ENCODE measurements around the gene FUT3. TPM values are rescaled to one million over a fixed set of nuclear protein-coding genes. Genes with fewer than 3 reads are reported as not detected.
A peak's percentile ranks its signal among the peaks of the same experiment; 100 is the strongest.
"Not testable (repeated sequence)": the region's sequence is repeated elsewhere in the genome, so short reads cannot be mapped to it uniquely, and the experiment has no call there.

FUT3 gene
- polyA plus RNA-seq, 3 donors, result not detected

DNA sequence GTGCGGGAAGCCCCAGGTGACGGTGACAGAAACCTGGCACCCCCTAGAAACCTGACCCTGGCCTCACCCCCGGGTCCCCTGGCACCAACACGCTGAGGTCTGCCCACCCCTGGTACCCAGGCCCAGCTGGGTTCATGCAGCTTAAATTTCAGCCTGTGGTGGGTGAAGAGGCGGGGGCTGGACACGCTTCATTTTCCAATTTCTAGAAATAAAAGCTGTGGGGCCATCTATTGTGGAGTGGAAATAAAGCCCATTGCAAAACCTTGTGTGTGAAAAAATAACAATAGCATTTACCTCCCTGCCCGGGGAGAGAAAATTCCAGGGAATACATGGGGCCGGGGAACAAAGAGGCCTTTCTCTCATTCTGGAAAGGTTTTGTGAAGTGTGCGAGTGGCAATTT, 26.6 kb upstream of the FUT3 start:
- Histone ChIP-seq H3K79me2 (ENCODE audit: insufficient read depth, low read length) (no peaks in the 10 kb centered on the region), H3K4me2 (replicated peaks; ENCODE audit: extremely low read depth, low read length, poor library complexity, severe bottlenecking) (no peak overlapping the region), H2AFZ (ENCODE audit: insufficient read depth, low read depth, low read length, poor library complexity, severe bottlenecking) (no peak overlapping the region), H3K9ac (ENCODE audit: insufficient read depth, low read length, poor library complexity, severe bottlenecking) (no peak overlapping the region), H4K20me1 (ENCODE audit: insufficient read depth, low read length) (no peaks in the 10 kb centered on the region), H3K4me3 (replicated peaks in 1 of 3; ENCODE audit: low read depth in 2 of 3, low read length in 3 of 3) (no peak overlapping the region), H3K36me3 (replicated peaks in 1 of 2; ENCODE audit: control insufficient read depth in 1 of 2, insufficient read depth in 2 of 2, low read length in 2 of 2) (no peaks in the 10 kb centered on the region), H3K27me3 (ENCODE audit: control insufficient read depth in 2 of 2, insufficient read depth in 2 of 2, low read length in 2 of 2) (peaks cover 0 to 8% of the 10 kb centered on the region in 2 donors), H3K9me3 (replicated peaks in 1 of 2; ENCODE audit: control insufficient read depth in 1 of 2, insufficient read depth in 1 of 2, low read length in 2 of 2) (no peaks in the 10 kb centered on the region), H3K4me1 (ENCODE audit: control insufficient read depth in 1 of 2, insufficient read depth in 2 of 2, low read length in 2 of 2) (no peaks in the 10 kb centered on the region), H3K27ac (ENCODE audit: low read depth in 1 of 2, low read length in 2 of 2) (no peak overlapping the region)
- WGBS (ENCODE audit: insufficient coverage), result 60% methylated on average over 2 of the region's 9 CpGs
- intact Hi-C loops (cut with micrococcal nuclease), result no loop called here
- DNase-seq, result no peak
- Mint-ChIP-seq H3K27ac (no peak overlapping the region), H3K9me3 (peaks cover 0 to 9% (median 0%) of the 10 kb centered on the region in 7 donors), H3K4me1 (no peaks in the 10 kb centered on the region), H3K27me3 (ENCODE audit: low read depth in 3 of 3) (peaks cover 22 to 35% (median 24%) of the 10 kb centered on the region in 3 donors), H3K36me3 (no peaks in the 10 kb centered on the region), H3K4me3 (no peak overlapping the region)
- TF ChIP-seq, protein P1, sequence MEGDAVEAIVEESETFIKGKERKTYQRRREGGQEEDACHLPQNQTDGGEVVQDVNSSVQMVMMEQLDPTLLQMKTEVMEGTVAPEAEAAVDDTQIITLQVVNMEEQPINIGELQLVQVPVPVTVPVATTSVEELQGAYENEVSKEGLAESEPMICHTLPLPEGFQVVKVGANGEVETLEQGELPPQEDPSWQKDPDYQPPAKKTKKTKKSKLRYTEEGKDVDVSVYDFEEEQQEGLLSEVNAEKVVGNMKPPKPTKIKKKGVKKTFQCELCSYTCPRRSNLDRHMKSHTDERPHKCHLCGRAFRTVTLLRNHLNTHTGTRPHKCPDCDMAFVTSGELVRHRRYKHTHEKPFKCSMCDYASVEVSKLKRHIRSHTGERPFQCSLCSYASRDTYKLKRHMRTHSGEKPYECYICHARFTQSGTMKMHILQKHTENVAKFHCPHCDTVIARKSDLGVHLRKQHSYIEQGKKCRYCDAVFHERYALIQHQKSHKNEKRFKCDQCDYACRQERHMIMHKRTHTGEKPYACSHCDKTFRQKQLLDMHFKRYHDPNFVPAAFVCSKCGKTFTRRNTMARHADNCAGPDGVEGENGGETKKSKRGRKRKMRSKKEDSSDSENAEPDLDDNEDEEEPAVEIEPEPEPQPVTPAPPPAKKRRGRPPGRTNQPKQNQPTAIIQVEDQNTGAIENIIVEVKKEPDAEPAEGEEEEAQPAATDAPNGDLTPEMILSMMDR (IDR thresholded peaks at IDR 0.05), result no peak

DNA sequence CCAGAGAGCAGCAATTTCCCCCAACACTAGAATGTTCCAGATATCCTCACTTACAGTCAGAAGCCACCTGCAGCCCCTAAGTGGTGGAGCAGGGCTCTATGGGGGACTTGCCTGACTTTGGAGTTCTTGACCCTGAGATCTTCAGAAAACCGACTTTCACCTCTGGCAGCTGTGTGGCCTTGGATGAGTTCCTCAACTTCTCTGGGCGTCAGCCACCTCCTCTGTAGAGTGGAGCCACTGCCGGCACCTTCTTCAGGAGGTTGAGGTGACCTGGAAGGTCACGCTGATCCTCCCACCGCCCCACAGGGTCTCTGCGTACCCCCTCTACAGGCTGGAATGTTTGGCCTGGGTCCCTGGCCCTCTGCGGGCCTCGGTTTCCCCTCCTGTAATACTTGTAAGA, 26.2 kb upstream of the FUT3 start:
- no peak overlapping the region for H3K27ac Mint-ChIP-seq
- no peak overlapping the region for H2AFZ ChIP-seq (ENCODE audit: insufficient read depth, low read depth, low read length, poor library complexity, severe bottlenecking)
- H3K79me2 ChIP-seq (ENCODE audit: insufficient read depth, low read length), result no peaks in the 10 kb centered on the region
- no peaks in the 10 kb centered on the region for H3K36me3 ChIP-seq (replicated peaks in 1 of 2; ENCODE audit: control insufficient read depth in 1 of 2, insufficient read depth in 2 of 2, low read length in 2 of 2)
- peaks cover 0 to 8% of the 10 kb centered on the region in 2 donors for H3K27me3 ChIP-seq (ENCODE audit: control insufficient read depth in 2 of 2, insufficient read depth in 2 of 2, low read length in 2 of 2)
- no peak overlapping the region for H3K4me3 Mint-ChIP-seq
- no peaks in the 10 kb centered on the region for H3K36me3 Mint-ChIP-seq
- no peak overlapping the region for H3K9ac ChIP-seq (ENCODE audit: insufficient read depth, low read length, poor library complexity, severe bottlenecking)
- WGBS (ENCODE audit: insufficient coverage), result 87% methylated on average over 8 of the region's 8 CpGs
- peaks cover 22 to 35% (median 22%) of the 10 kb centered on the region in 3 donors for H3K27me3 Mint-ChIP-seq (ENCODE audit: low read depth in 3 of 3)
- no peaks in the 10 kb centered on the region for H3K9me3 ChIP-seq (replicated peaks in 1 of 2; ENCODE audit: control insufficient read depth in 1 of 2, insufficient read depth in 1 of 2, low read length in 2 of 2)
- no peak overlapping the region for H3K4me3 ChIP-seq (replicated peaks in 1 of 3; ENCODE audit: low read depth in 2 of 3, low read length in 3 of 3)
- no peak for DNase-seq
- H3K27ac ChIP-seq (ENCODE audit: low read depth in 1 of 2, low read length in 2 of 2), result no peak overlapping the region
- TF ChIP-seq, protein P1 (IDR thresholded peaks at IDR 0.05), result no peak
- intact Hi-C loops (cut with micrococcal nuclease), result no loop called here
- H3K9me3 Mint-ChIP-seq, result peaks cover 0 to 9% (median 0%) of the 10 kb centered on the region in 7 donors
- no peaks in the 10 kb centered on the region for H3K4me1 ChIP-seq (ENCODE audit: control insufficient read depth in 1 of 2, insufficient read depth in 2 of 2, low read length in 2 of 2)
- H4K20me1 ChIP-seq (ENCODE audit: insufficient read depth, low read length), result no peaks in the 10 kb centered on the region
- no peak overlapping the region for H3K4me2 ChIP-seq (replicated peaks; ENCODE audit: extremely low read depth, low read length, poor library complexity, severe bottlenecking)
- H3K4me1 Mint-ChIP-seq, result no peaks in the 10 kb centered on the region

DNA sequence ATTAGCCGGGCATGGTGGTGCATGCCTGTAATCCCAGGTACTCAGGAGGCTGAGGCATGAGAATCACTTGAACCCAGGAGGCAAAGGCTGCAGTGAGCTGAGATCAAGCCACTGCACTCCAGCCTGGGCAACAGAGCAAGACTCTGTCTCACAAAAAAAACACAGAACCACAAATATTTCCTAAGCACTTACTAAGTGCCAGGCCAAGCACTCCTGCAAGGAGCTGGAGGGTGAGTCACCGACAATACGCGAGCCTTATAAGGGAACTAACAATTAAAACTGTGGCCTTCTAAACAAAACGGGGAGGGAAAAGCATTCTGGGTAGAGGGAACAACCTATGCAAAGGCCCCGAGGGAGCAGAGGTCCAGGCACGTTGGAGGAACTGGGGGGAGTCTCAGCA, 23.2 kb upstream of the FUT3 start:
- H3K9ac ChIP-seq (ENCODE audit: insufficient read depth, low read length, poor library complexity, severe bottlenecking); H2AFZ ChIP-seq (ENCODE audit: insufficient read depth, low read depth, low read length, poor library complexity, severe bottlenecking); H3K4me3 Mint-ChIP-seq; H3K4me1 Mint-ChIP-seq; H3K4me1 ChIP-seq (ENCODE audit: control insufficient read depth in 1 of 2, insufficient read depth in 2 of 2, low read length in 2 of 2); intact Hi-C loops (cut with micrococcal nuclease); H3K79me2 ChIP-seq (ENCODE audit: insufficient read depth, low read length); H3K9me3 ChIP-seq (replicated peaks in 1 of 2; ENCODE audit: control insufficient read depth in 1 of 2, insufficient read depth in 1 of 2, low read length in 2 of 2); H3K4me2 ChIP-seq (replicated peaks; ENCODE audit: extremely low read depth, low read length, poor library complexity, severe bottlenecking); H3K27ac ChIP-seq (ENCODE audit: low read depth in 1 of 2, low read length in 2 of 2); H4K20me1 ChIP-seq (ENCODE audit: insufficient read depth, low read length); H3K36me3 ChIP-seq (replicated peaks in 1 of 2; ENCODE audit: control insufficient read depth in 1 of 2, insufficient read depth in 2 of 2, low read length in 2 of 2); H3K4me3 ChIP-seq (replicated peaks in 1 of 3; ENCODE audit: low read depth in 2 of 3, low read length in 3 of 3); H3K27ac Mint-ChIP-seq; H3K9me3 Mint-ChIP-seq; H3K36me3 Mint-ChIP-seq; H3K27me3 ChIP-seq (ENCODE audit: control insufficient read depth in 2 of 2, insufficient read depth in 2 of 2, low read length in 2 of 2): not testable (repeated sequence)
- peaks cover 8 to 15% (median 11%) of the 10 kb centered on the region in 3 donors for H3K27me3 Mint-ChIP-seq (ENCODE audit: low read depth in 3 of 3)
- DNase-seq, result peak in 2 of 3 donors; percentile 15 to 31
- WGBS (ENCODE audit: insufficient coverage), result 65% methylated on average over 2 of the region's 7 CpGs
